ENCODE measurements around the gene PRADC1.
"Not testable (repeated sequence)": the region's sequence is repeated elsewhere in the genome, so short reads cannot be mapped to it uniquely, and the experiment has no call there.

The PRADC1 gene

DNA sequence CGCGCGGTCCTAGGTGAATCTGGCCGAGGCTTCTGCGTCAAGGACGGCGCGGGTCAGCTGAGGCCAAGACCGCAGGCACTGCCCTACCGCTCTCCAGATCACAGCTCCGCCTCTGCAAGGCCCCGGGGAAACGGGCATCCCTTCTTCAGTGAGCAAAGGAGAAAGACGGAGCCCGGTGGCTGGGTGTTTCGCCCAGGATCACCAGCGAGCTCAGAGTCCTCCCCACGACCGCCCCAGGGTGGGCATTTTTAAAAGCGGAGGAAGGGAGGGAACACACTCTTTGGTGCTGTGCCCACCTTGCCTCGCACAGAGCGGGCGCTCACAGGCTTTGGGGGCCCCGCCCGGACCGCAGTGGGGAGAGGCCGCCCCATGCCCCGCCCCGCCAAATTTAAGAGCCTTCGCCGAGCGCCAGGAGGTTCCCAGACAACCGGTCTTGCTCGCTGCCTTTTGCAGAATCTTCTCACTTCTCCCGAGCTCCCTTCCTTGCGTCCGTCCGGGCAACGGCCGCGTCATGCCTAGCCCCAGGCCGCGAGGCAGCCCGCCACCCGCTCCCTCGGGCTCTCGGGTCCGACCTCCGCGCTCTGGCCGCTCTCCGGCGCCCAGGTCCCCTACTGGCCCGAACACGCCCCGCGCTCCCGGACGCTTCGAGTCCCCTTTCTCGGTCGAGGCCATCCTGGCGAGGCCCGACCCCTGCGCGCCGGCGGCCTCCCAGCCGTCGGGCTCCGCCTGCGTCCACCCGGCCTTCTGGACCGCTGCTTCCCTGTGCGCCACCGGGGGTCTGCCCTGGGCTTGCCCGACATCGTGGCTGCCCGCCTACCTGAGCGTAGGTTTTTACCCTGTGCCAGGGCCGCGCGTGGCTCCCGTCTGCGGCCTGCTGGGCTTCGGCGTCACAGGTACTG is 30.6 kb downstream of the PRADC1 start, which contains the start of gene NOTO:
TSS of gene NOTO (plus strand) at position 419 of the 899 bp plus-strand sequence. CDS start at position 512, 93 bp downstream.
- DNase-seq (ENCODE audit: low spot score), result peak; percentile 34

GRCh38 chr2:73200281-73200680 is 32.8 kb downstream of the PRADC1 start:
- not testable (repeated sequence) for DNase-seq (ENCODE audit: low spot score)

DNA sequence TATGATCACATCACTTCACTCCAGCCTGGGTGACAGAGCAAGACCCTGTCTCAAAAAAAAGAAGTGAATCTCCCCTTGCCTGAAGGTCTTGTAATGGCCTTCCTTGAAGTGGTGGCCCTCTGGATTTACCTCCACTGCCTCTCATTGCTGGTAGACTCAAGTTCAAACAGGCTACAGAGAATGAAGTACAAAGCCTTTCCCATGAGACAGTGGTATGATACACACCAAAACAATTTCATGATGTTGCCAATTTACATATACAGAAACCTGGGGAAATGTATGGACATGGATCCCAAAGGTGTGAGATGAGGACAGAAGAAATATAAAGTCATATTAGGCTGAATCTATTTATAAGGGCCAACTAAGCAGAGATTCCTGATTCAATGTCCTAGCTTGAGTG is 35.5 kb downstream of the PRADC1 start:
- no peak for DNase-seq (ENCODE audit: low spot score)

GRCh38 chr2:73187549-73187948 is 45.5 kb downstream of the PRADC1 start:
- no peak for DNase-seq (ENCODE audit: low spot score)

DNA sequence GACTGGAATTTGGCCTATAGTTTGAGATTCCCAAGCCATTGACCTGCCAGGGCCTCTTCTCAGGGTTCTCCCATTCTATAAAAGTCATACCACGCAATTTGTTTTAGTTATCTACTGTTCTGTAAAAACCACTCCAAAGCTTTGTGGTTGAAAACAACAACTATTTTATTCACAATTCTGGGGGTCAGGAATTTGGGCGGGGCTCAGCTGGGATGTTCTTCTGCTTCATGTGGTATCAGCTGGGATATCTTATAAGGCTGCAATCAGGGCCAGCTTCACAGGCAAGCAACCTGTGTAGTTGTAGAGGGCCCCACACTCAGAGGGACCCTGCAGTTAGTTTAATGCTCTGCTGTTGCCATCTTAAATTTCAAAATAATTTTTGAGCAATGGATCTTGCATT is 47.1 kb downstream of the PRADC1 start:
- DNase-seq (ENCODE audit: low spot score), result no peak
